Fibroblast of skin of scalp (primary cell): ENCODE results near the gene ZRANB3.
A peak's percentile ranks its signal among the peaks of the same experiment; 100 is the strongest.
"Not testable (repeated sequence)": the region's sequence is repeated elsewhere in the genome, so short reads cannot be mapped to it uniquely, and the experiment has no call there.

Experiments
- DNase-seq: peaks from one replicate; pipeline ENCODE4 v3.0.0-alpha.2; 2013

ZRANB3 gene

DNA sequence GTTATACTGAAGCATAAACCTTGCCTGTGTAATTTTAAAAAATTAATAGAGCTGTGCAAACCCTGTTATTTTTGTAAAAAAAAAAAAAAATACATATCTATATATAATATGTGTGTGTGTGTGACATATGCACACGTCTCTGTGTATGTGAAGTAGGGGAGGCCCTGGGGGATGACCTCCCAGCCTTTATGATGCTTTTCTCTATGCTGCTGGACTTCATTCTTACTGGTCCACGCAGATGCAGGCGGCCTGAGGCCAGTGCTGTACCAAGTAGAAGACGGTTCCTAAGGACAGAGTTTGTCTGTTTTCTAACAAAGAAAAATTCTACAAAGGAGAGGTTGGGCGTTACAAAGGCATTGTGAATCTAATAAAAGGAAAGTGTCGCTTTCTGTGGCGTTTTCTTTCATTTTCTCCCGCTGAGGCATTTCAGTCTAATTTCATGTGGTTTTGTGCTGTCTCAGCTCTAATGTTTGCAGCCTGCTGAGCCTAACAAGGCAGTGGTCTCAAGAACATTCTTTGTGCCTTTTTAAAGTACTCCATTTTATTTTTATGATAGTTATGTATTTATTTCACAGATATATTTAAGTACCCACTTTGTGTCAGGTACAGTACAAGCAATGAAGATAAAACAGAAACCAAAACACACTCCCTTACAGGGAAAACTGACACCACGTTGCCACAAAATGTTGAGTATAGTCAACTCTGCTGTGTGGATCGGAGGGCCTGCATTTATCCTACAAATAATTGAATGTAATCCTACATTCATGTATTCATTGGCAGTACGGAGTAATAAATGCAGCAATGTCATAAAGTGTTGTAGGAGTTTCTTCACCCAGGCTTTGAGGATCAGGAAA, 360.9 kb downstream of the ZRANB3 start:
- no peak for DNase-seq

DNA sequence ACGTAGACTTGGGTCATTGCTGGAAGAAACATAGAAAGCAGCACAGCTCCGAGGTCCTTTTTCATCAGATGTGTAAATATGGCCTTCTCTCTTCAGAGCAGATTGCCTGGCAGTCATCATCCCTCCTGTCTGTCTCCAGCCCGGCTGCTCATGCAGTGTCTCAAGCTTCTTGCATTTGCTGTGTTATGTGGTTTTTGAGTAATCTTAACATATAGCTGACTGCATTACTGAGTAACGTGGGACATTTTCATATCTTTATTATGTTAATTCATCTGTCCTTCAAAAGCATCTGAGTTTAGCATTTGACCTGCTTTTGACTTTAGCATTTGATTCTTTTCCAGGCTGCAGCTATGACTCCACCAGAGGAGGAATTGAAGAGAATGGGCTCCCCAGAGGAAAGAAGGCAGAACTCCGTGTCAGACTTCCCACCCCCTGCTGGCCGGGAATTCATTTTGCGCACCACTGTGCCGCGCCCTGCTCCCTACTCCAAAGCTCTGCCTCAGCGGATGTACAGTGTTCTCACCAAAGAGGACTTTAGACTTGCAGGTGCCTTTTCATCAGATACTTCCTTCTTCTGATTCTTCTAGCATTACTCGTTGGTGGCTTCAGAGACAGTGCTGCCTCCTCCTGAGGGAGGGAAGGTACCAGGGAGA, 362.7 kb downstream of the ZRANB3 start:
- peak; percentile 18 for DNase-seq

DNA sequence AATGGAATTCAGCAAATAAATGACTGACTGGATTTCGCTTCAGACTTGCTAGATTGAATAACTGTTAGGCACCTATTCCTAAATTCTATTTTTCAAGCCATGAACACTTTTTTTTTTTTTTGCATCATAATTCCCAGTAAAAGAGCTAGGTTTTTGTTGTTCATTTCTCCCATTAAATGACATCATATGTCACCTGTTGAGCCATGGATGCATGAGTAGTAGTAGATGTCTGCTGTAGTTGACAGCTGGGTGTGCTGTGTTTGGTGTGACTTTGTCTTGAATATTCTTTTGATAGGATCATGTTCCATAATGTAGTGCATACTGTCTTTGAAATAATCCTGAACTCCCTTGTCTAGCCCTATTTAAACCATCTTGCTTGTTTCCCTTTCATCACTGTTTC, 363.7 kb downstream of the ZRANB3 start:
- DNase-seq, result no peak

DNA sequence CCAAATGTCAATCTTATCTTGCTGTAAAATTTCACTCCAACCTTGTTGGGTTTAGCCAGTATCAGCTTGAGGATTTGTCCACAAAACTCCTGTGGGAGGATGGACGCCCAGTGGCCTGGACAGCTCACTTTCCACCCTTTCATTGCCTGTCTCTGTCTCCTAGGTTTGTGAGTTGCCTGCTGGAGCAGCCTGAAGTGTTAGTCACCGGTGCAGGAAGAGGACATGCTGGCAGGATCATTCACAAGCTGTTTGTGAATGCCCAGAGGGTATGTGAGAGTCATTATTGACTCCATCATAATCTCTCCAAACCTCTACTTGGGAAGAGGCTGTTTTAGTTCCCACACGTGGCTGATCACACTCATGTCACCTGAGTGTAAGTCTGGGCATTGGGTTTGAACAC, 366.6 kb downstream of the ZRANB3 start:
- DNase-seq, result peak; percentile 48

DNA sequence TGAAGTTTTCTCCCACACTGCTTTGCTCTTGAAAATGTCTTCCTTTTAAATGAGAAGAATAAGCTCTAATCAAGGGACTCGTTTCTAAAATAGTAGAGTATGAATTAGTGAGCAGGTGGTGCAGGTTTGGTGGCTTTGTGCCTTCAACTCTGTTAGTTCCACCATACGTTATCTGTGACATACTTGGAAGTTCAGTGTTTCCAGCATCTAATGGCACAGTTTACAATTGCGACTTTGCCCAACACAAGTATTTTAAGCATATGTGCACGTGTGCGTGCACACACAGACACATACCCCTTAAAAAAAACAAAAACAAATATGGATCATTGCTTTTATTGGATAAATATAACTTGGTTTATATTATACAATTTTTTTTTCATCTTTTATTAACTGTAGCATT, 367.1 kb downstream of the ZRANB3 start:
- no peak for DNase-seq

DNA sequence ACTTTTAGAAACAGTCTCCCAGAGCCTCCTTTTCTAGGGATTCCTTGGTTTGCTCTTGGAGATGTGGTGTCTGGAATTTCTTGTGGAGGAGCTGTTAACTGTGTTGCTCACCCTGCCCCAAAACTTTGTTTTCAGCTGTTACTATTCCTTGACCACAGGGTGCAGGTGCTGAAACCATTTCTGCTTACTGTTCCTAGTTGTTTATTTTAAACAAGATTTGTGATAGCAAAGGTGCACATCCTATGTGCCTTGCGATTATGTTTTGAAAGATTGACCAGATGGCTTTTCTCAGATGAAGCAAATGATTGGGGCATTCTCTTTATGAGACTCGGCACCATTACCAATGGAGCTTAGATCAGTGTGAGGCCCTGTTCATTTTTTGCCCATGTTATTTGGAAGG, 367.7 kb downstream of the ZRANB3 start:
- no peak for DNase-seq

DNA sequence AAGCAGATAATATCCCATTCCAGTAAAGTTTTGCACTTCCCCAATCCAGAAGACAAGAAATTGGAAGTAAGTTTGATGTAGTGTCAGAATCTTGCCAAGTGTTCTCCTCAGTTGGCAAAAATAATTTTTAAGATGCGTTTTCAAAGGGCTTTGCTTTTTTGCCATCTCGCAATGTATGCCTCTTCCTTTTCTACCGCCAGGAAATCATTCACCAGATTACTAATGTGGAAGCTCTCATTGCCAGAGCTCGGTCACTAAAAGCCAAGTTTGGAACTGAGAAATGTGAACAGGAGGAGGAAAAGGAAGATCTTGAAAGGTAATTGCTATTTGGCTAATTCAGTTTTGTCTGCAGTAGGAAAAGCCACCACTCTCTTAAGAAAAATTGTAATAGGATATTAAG, 368.2 kb downstream of the ZRANB3 start:
- no peak for DNase-seq

DNA sequence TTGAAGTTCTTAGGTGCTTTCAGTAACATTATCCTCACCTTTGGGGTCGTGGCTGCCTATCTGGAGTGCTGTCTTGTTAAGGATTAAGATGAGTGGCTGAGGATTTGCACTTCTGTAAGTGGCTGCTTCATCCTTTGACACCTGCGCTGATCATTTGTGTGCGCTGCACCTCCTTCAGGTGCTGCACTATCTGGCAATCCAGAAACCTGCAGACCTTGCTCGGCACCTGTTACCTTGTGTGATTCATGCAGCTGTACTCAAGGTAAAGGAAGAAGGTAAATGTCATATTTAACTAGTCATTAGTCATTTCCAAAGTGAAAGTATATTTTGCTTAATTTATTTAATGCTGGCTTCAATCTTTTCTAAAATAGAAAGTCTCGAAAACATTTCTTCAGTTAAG, 368.6 kb downstream of the ZRANB3 start:
- no peak for DNase-seq

DNA sequence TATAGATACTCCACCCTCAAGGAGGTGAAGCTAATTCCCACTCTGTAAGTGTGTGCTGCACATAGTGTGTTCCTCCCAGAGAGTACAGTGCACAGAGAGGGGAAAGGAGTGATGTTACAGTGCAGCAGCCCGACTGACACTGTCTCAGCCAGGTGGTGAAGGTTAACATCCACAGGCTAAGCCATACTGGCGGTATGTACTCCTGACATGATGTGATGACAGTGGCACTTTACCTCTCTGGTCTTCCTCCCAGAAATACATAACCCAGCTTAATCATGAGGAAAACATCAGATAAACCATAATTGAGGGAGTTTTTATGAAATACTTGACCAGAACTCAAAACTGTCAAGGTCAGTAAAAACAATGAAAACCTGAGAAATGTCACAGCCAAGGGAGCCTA, 371.8 kb downstream of the ZRANB3 start:
- DNase-seq, result no peak

DNA sequence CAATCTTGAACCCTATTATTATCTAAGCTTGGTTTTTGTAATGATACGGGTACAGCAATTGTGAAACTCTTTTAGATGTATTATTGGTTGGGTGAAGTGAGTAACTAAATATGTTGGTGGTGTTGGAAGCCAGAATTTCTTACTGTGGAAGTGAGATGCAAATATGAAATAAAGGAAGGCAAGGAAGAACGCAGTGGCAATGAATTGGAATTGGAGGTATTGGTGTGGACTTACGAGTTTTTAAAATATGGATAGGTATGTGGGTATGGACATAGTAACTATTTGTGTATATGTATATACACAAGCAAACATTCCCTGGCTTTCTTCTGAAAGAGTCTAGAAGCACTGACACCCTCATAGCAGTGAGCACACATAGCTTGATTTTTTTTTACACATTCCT, 373.2 kb downstream of the ZRANB3 start:
- no peak for DNase-seq

DNA sequence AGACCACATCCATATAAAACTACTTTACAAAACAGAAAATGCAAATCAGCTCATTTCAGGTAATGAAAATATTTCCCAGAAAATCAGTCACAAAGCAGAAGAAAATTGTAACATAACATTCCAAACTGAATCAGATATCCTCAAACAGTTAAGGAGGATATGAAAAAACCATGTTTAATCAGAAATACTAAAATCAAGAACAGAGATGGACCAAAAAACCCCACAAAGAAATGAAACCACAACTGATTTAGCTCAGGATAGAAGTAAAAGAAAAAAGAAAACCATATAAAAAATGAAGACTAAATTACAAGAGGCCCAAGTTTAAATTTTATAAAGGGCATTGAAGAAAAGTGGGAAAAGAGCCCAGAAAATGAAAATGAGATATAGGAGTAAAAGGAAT, 376.1 kb downstream of the ZRANB3 start:
- DNase-seq, result no peak

DNA sequence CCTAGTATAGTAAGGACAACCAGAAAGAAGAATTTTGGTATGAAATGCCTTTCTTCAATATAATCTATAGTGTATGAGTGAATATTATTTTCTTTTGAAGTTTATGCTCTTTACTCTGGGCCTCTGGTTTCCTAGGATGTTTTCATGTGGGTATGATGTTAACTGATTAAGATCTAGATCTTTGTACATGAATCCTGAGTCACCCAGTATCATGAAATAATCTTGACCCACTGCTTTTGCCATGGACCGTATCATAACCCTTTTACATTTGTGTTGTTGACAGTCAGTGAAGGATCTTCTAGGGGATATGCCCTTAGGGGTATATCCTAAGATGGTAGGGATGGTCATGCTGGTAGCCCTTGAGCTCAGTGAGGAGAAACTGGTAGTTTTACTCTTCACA, 378.7 kb downstream of the ZRANB3 start:
- DNase-seq, result no peak

DNA sequence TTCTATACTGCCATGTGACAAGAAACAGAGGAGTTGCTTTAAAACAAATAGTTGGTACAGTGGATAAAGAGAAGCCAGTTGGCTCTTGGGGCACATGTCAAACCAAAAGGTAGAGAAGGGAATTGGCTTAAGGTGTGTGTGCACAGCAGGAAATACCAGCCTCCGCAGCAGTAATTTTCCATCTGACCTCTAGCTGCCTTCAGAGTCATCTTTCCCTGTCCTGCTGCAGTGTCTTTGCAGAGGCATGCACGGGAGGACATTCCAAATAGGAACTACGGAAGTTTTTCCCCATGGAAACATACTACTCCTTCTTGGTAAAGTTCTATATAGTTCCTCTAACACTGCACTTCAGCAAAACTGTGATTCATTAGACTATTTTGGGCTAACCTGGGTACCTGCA, 379.4 kb downstream of the ZRANB3 start:
- DNase-seq, result no peak

DNA sequence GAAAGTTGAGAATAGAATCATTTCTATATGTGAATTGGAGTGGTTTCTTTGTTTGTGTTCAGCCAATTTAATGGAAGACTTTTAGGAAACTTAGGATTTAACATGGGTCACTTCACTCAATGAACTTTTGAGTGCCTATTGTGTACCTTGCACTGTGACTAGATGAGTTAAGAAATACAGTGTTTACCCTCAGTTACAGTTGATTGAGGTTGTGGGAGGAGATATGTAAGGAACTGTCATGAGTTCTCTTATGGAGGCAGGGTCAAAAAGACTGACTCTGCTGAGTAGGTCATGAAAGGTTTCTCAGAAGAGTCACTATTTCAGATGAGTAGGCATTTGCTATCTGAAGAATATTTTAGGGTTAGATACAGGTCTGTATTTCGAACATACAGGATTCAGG, 380.3 kb downstream of the ZRANB3 start:
- DNase-seq, result no peak

DNA sequence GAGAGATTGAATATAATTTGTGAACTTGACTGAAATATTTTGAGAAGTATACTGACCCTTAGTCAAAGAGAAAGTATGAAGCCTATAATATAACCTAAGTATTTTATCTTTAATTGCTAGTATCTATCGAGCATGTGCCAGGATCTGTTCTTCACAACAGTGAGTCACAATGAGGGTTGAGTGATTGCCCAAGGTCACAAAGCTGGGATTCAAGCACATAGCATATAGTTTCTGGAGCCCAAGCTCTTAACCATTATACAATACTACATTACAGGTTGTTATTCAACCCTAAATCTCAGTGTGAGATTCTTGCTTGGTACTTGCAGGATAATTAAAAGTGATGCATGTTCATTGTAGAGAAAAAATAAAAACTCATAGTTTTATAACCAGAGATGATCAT, 381.8 kb downstream of the ZRANB3 start:
- DNase-seq, result no peak

DNA sequence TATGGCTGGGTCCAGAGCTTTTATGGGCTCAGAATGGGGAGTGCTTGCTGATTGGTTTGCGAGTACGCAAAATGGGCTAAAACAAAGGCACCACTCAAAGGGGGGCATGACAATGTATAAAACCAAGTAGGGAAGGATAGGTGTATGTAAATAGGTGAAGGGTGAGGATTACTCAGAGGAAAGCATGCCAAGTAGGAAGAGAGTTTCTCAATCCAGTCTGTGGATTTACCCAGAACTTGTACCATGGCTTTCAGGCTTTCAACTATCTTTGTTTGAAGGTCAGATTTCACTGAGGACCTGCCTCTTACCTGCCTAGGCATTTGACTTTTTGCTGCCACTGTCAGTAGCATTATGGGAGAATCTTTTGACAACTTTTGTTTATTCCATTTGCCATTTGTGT, 386.7 kb downstream of the ZRANB3 start:
- DNase-seq, result no peak

DNA sequence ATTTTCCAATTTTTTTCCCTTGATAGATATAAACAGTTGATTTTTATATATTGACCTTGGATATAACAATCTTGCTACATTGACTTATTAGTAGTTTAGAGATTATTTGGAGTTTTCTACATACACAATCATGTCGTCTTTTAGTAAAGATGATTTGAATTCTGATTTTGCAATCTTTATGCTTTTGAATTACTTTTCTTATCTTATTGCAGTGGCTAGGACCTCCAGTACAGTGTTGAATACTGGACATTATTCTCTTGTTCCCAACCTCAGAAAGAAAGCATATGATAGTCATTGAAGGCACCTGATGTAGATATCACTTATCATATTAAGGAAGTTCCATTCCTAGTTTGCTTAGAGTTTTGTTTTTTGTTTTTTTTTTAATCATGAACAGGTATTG, 388.7 kb downstream of the ZRANB3 start:
- no peak for DNase-seq

DNA sequence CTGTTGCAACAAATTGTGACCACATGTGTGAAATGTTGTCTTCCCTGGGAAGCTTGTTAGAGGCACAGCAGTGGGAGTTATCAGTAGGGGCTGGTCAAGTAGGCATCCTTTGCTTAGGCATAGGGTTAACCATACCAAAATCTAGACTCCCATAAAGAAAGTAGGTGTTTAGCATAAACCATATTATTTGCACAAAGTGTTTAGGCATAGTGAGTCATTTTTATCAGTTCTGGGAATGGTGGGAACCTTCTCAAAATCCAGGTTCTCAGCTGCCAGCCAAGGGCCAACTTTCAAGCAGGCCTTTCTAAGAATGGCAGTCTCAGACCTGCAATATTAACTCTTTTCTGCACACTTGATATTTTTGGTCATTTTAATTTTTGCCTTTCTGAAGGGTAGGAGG, 390.4 kb downstream of the ZRANB3 start:
- DNase-seq, result no peak

DNA sequence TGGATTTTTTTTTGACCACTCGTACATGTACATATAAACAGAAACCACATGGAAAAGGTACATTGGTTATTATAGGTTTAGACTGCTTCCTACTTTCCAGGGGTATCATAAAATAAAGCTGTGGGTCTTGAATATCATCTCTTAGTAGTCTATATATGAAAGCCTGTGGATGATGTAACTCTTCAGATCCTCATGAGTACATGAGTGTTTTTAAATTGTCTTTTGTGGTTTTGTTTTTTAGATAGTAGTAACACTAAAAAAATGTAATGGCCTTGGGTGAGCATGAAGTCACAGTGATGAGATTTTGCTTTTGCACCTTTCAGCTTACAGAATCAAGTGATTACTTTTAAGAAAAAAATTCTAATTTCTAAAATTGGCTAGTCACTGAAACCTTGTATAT, 398.7 kb downstream of the ZRANB3 start:
- DNase-seq, result peak; percentile 64

DNA sequence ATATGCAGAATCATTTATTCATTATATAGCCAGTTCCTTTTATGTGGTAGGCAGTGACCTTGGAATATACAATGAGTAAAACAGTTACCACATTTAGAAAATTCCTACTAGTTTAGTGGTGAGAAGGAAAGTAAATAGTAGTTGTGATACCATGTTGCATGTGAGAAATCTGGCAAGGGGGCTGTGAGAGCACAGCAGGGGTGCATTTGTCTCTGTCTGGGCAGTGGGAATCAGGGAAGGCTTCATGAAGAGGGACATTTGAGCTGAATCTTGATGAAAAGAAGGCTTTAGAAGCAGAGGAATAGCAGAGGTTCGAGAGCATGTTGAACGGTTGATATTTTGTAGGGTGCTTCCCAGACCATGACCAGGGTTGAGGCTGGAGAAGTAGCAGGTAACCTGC, 400.3 kb downstream of the ZRANB3 start:
- peak; percentile 4 for DNase-seq

DNA sequence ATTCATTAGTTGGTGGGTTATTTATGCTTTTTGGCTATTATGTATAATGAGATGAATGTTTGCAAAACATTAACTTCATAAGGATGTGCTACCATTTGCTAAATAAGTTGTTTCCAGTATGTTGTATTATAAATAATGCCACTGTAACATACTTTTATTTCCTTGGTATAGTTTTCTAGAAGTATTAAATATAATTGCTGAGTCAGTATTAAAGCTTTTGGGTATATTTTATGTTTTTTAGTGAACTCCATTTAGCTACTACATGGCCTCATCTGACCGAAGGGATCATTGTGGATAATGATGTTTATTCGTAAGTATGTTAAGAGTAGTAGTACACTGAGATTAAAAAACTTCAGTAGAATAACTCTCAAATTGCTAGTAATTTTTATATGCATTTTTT, 405.1 kb downstream of the ZRANB3 start:
- no peak for DNase-seq

DNA sequence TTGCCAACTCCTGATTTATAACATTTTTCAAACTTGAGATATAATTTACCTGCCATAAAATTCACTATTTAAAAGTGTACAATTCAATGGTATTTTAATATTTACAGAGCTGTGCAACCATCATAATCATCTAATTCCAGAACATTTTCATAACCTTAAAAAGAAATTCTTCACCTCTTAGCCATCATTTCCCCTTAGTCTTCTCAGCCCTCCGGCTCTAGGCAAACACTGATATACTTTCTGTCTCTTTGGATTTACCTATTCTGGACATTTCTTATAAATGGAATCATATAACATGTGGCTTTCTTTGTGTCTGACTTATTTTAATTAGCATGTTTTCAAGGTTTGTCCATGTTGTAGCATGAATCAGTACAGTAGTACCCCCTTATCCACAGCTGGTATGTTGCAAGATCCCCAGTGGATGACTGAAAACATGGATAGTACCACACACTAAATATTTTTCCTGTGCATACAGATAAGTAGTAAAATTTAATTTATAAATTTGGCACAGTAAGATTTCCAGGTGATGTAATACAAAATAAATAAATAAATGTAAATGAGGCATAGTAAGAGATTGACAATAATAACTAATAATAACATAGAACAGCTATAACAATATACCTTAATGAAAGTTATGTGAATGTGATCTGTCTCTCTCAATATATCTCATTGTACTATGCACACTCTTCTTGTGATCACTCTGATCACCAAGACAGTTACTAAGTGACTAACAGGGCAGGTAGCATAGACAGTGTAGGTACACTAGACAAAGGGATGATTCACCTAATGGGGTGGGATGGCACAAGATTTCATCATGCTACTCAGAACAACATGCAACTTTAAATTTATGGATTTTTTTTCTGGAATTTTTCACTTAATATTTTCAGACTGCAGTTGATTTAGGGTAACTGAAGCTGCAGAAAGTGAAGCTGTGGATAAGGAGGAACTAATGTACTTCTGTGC, 405.8 kb downstream of the ZRANB3 start:
- DNase-seq, result peak; percentile 11

DNA sequence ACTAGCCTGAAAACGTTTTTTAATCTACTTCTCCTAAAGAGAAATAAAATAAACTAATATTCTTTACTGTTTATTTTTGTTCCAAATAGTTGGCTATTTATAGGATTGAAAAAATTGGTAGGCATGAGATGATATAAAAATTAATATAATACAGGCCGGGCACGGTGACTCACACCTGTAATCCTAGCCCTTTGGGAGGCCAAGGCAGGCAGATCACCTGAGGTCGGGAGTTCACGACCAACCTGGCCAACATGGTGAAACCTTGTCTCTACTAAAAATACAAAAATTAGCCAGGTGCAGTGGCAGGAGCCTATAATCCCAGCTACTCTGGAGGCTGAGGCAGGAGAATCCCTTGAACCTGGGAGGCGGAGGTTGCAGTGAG, 409.4 kb downstream of the ZRANB3 start:
- DNase-seq, result not testable (repeated sequence)
